ENCODE results near the gene MINPP1. TPM values are rescaled to one million over a fixed set of nuclear protein-coding genes. Genes with fewer than 3 reads are reported as not detected.

The MINPP1 gene
- total and polyA plus RNA-seq, 2 of the 4 experiments (the other 2 are of a cell fraction), result 11.7 to 14.4 TPM

- intact Hi-C loops (cut with micrococcal nuclease), result no loop called here
- Histone ChIP-seq H3K9ac (ENCODE audit: low read depth, low read length) (no peak overlapping the region), H2BK15ac (ENCODE audit: low read depth, low read length) (no peak overlapping the region), H3K79me1 (ENCODE audit: low read depth in 1 of 2, low read length in 2 of 2) (no peaks in the 10 kb centered on the region), H3K27me3 (ENCODE audit: control insufficient read depth, insufficient read depth, low read length) (no peaks in the 10 kb centered on the region), H3K27ac (ENCODE audit: insufficient read depth, low read length) (no peak overlapping the region), H3K4me2 (ENCODE audit: low read depth, low read length) (no peak overlapping the region), H4K5ac (ENCODE audit: low read depth, low read length) (no peak overlapping the region), H2BK120ac (ENCODE audit: low read depth, low read length) (no peak overlapping the region), H3K14ac (replicated peaks; ENCODE audit: low read depth, low read length) (no peak overlapping the region), H3K56ac (ENCODE audit: extremely low read depth, insufficient read depth, low read length) (no peak overlapping the region), H4K20me1 (ENCODE audit: insufficient read depth, low read length) (no peaks in the 10 kb centered on the region), H3K36me3 (ENCODE audit: control insufficient read depth, insufficient read depth, low read length) (no peaks in the 10 kb centered on the region), H3K4me1 (ENCODE audit: control insufficient read depth, insufficient read depth, low read length) (no peaks in the 10 kb centered on the region), H3K9me3 (ENCODE audit: control insufficient read depth, insufficient read depth, low read length) (no peaks in the 10 kb centered on the region), H2BK5ac (ENCODE audit: low read depth, low read length, poor library complexity, severe bottlenecking) (no peak overlapping the region), H2AFZ (replicated peaks; ENCODE audit: low read length, poor library complexity) (no peak overlapping the region), H2AK9ac (replicated peaks; ENCODE audit: low read depth, low read length, poor library complexity) (no peak overlapping the region), H2BK20ac (ENCODE audit: low read depth, low read length) (no peak overlapping the region), H4K8ac (ENCODE audit: low read depth in 2 of 2, low read length in 2 of 2) (no peak overlapping the region), H3K23ac (ENCODE audit: low read depth, low read length) (no peak overlapping the region), H3K4ac (ENCODE audit: low read depth, low read length) (no peak overlapping the region), H2AK5ac (ENCODE audit: low read depth, low read length) (no peak overlapping the region), H4K91ac (ENCODE audit: insufficient read depth, low read depth, low read length) (no peak overlapping the region), H3K18ac (ENCODE audit: low read depth, low read length) (no peak overlapping the region), H3K9me1 (ENCODE audit: insufficient read depth, low read length) (no peaks in the 10 kb centered on the region; the same call in 1 of the 2 replicates), H3K4me3 (ENCODE audit: insufficient read depth, low read depth, low read length) (no peak overlapping the region)
- no CpG with 5 or more reads among the region's 1 CpG for WGBS, 2 experiments (ENCODE audit: extremely low coverage in 2 of 2, insufficient read length in 1 of 2)
- TF ChIP-seq NFE2L2 (IDR thresholded peaks at IDR 0.05; ENCODE audit: low read depth, low read length), result no peak
- no peak for TF ChIP-seq MAZ (IDR thresholded peaks at IDR 0.05; ENCODE audit: borderline replicate concordance, low read depth, low read length)
- TF ChIP-seq RAD21 (IDR thresholded peaks at IDR 0.05; ENCODE audit: low read length), result no peak
- no peak for TF ChIP-seq POLR2A (IDR thresholded peaks at IDR 0.05; ENCODE audit: low read depth, low read length)
- TF ChIP-seq MXI1 (IDR thresholded peaks at IDR 0.05; ENCODE audit: borderline replicate concordance, low read depth, low read length), result no peak
- TF ChIP-seq FOS (IDR thresholded peaks at IDR 0.05; ENCODE audit: low read depth, low read length), result no peak
- TF ChIP-seq, protein P1, sequence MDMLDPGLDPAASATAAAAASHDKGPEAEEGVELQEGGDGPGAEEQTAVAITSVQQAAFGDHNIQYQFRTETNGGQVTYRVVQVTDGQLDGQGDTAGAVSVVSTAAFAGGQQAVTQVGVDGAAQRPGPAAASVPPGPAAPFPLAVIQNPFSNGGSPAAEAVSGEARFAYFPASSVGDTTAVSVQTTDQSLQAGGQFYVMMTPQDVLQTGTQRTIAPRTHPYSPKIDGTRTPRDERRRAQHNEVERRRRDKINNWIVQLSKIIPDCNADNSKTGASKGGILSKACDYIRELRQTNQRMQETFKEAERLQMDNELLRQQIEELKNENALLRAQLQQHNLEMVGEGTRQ (IDR thresholded peaks at IDR 0.05; ENCODE audit: low read depth, low read length), result no peak
- TF ChIP-seq, protein P2, sequence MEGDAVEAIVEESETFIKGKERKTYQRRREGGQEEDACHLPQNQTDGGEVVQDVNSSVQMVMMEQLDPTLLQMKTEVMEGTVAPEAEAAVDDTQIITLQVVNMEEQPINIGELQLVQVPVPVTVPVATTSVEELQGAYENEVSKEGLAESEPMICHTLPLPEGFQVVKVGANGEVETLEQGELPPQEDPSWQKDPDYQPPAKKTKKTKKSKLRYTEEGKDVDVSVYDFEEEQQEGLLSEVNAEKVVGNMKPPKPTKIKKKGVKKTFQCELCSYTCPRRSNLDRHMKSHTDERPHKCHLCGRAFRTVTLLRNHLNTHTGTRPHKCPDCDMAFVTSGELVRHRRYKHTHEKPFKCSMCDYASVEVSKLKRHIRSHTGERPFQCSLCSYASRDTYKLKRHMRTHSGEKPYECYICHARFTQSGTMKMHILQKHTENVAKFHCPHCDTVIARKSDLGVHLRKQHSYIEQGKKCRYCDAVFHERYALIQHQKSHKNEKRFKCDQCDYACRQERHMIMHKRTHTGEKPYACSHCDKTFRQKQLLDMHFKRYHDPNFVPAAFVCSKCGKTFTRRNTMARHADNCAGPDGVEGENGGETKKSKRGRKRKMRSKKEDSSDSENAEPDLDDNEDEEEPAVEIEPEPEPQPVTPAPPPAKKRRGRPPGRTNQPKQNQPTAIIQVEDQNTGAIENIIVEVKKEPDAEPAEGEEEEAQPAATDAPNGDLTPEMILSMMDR (conservative IDR thresholded peaks at IDR 0.05; ENCODE audit: low read depth, low read length), result no peak
- no peak for TF ChIP-seq SMC3 (IDR thresholded peaks at IDR 0.05; ENCODE audit: low read depth, low read length)
- TF ChIP-seq BHLHE40 (IDR thresholded peaks at IDR 0.05; ENCODE audit: low read depth, low read length), result no peak
- no peak for TF ChIP-seq CEBPB (IDR thresholded peaks at IDR 0.05; ENCODE audit: low read depth, low read length)
- ATAC-seq (ENCODE audit: low read depth) (no peak; the same call in 1 of the 2 replicates), DNase-seq (peak; percentile 38)
- in situ Hi-C loops (cut with MboI; ENCODE audit: low sequenced_read_pairs), result no loop called here
- CTCF ChIA-PET, result interaction anchor here (0.7 kb wide), 1 partner anchor 22 kb away, joined by 4 read pairs; no protein-coding TSS in a partner anchor
- POLR2A ChIA-PET (ENCODE audit: unreplicated experiment), result no interaction called here
- no TSS peak for BruUV-seq (replicated peaks)
- dilution Hi-C loops (cut with HindIII; ENCODE audit: low sequenced_read_pairs, unreplicated experiment), result no loop called here
Measured at GRCh38 chr10:87579563-87579962, 74.9 kb downstream of the MINPP1 start.
